Epithelial cell of prostate (primary cell): ENCODE results near the gene GTF2F1.
A peak's percentile ranks its signal among the peaks of the same experiment; 100 is the strongest.
"Not testable (repeated sequence)": the region's sequence is repeated elsewhere in the genome, so short reads cannot be mapped to it uniquely, and the experiment has no call there.

Experiments used
- DNase-seq: peaks from one replicate; pipeline ENCODE4 v3.0.0-alpha.2; 2011; ENCODE audit warnings: low read depth, low spot score
- H3K27ac ChIP-seq: fragments of 450-650 bp; 2 replicates; pipeline ENCODE4 v1.5.1; 2017; ENCODE audit warnings: mild to moderate bottlenecking

GTF2F1 gene

GRCh38 chr19:6392221-6393073 is 517 bp downstream of the GTF2F1 start:
- H3K27ac ChIP-seq, result peak overlapping the region; percentile 78
- no peak for DNase-seq

- DNase-seq, result no peak
- no peak overlapping the region for H3K27ac ChIP-seq
Measured at GRCh38 chr19:6387372-6387771, 5.6 kb downstream of the GTF2F1 start.

GRCh38 chr19:6384381-6384780 is 8.6 kb downstream of the GTF2F1 start:
- H3K27ac ChIP-seq, result no peak overlapping the region
- DNase-seq, result no peak

- DNase-seq, result no peak
Measured at GRCh38 chr19:6383188-6383587, 9.8 kb downstream of the GTF2F1 start.

GRCh38 chr19:6381030-6381750 is 11.8 kb downstream of the GTF2F1 start:
- DNase-seq, result no peak

More at GRCh38 chr19:6383188-6383587, 9.8 kb downstream of the GTF2F1 start:
- no peak overlapping the region for H3K27ac ChIP-seq

GRCh38 chr19:6379744-6380143 is 13.2 kb downstream of the GTF2F1 start:
- H3K27ac ChIP-seq, result no peak overlapping the region
- no peak for DNase-seq

More at GRCh38 chr19:6381030-6381750, 11.8 kb downstream of the GTF2F1 start:
- H3K27ac ChIP-seq, result no peak overlapping the region

GRCh38 chr19:6378486-6378885 is 14.5 kb downstream of the GTF2F1 start:
- DNase-seq, result no peak
- no peak overlapping the region for H3K27ac ChIP-seq

- no peak overlapping the region for H3K27ac ChIP-seq
- no peak for DNase-seq
Measured at GRCh38 chr19:6378041-6378440, 14.9 kb downstream of the GTF2F1 start.

GRCh38 chr19:6376512-6377190 is 16.3 kb downstream of the GTF2F1 start:
- H3K27ac ChIP-seq, result no peak overlapping the region
- DNase-seq, result no peak

GRCh38 chr19:6375411-6376010 is 17.5 kb downstream of the GTF2F1 start, which contains the start of gene PSPN:
Gene PSPN, minus strand, starts transcription at chr19:6375933. Its CDS starts 84 bp downstream, at chr19:6375849.
- no peak within 1 kb of the TSS for H3K27ac ChIP-seq
- DNase-seq, result no peak

- no peak for DNase-seq
- H3K27ac ChIP-seq, result no peak overlapping the region
Measured at GRCh38 chr19:6374711-6375410, 18.1 kb downstream of the GTF2F1 start.

- H3K27ac ChIP-seq, result no peak overlapping the region
- DNase-seq, result no peak
Measured at GRCh38 chr19:6374161-6374709, 18.7 kb downstream of the GTF2F1 start.

- H3K27ac ChIP-seq, result peak overlapping the region; percentile 83
Measured at GRCh38 chr19:6373813-6374108, 19.2 kb downstream of the GTF2F1 start.

GRCh38 chr19:6373096-6373812 is 19.7 kb downstream of the GTF2F1 start:
- peak; percentile 79 for DNase-seq
- peak overlapping the region; percentile 83 for H3K27ac ChIP-seq

More at GRCh38 chr19:6373813-6374108, 19.2 kb downstream of the GTF2F1 start:
- DNase-seq, result no peak

- peak within 1 kb of the TSS; percentile 83 for H3K27ac ChIP-seq
- DNase-seq, result peak; percentile 99
Measured at GRCh38 chr19:6372594-6373095, 20.3 kb downstream of the GTF2F1 start, which contains the start of gene ALKBH7. Gene ALKBH7, plus strand, starts transcription at chr19:6372794. Its CDS starts 27 bp downstream, at chr19:6372821.

- no peak for DNase-seq
- H3K27ac ChIP-seq, result no peak overlapping the region
Measured at GRCh38 chr19:6364353-6364752, 28.6 kb downstream of the GTF2F1 start.

GRCh38 chr19:6362351-6362801 is 30.6 kb downstream of the GTF2F1 start:
- no peak for DNase-seq
- H3K27ac ChIP-seq, result peak overlapping the region; percentile 52

- DNase-seq, result no peak
- peak overlapping the region; percentile 52 for H3K27ac ChIP-seq
Measured at GRCh38 chr19:6362027-6362350, 31.0 kb downstream of the GTF2F1 start.

- not testable (repeated sequence) for DNase-seq, H3K27ac ChIP-seq
Measured at GRCh38 chr19:6360857-6361216, 32.1 kb downstream of the GTF2F1 start.
